A549 treated with AZD2906 at 1 μM for 4 hours (cell line): ENCODE data around the gene SEMA3A. TPM values are rescaled to one million over a fixed set of nuclear protein-coding genes. Genes with fewer than 3 reads are reported as not detected.

Experiments used
- total RNA-seq: library from RNA; stranded (reverse); fragments of 200-300 nt; extraction: Qiagen RNA extraction; gene quantifications from 5 replicates; pipeline ENCODE4 v1.2.3, GENCODE V29; 2022

The SEMA3A gene
- 3.1 to 5.2 TPM (median 4.0 TPM) in 5 replicates for total RNA-seq

DNA sequence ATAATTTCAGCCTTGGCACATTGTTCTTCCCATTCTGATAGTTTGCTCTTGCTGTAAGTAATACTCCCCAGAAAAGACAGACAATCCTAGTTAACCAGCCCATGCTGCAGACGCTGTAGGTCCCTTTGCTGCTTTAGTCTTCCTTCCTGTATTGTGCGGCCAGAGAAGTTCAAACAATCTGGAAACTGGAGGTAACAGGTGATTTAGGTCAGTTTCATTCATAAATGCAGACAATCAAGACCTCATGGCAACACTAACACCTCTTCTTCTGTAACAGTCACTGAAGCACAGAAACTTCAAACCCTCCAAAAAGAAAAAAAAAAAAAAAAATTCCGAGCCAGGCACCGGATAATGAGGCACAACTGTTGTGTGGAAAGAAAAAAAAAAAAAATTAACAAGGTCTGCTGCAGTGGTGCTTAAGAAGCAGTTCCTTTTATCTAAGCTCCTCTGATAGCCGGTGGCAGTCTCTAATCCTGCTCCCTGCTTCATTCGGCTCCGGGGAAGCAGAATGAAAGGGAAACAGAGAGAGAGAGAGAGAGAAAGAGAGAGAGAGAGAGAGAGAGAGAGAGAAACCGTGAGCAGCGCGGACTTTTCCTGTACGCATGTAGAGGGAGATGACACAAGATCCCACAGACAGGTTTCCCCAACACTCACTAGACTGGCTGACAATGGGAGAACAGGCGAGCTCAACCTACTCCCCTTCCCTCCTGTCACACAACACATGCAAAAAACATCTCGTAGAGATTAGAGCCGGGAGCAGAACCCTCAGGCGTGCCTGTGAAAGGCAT is at the start of gene SEMA3A:
Gene SEMA3A, minus strand, starts transcription at position 306 of the 788 bp plus-strand sequence. Its CDS starts 203 bp downstream, at position 103.

